ENCODE results near the gene PRKCA.
"Not testable (repeated sequence)": the region's sequence is repeated elsewhere in the genome, so short reads cannot be mapped to it uniquely, and the experiment has no call there.

PRKCA gene

DNA sequence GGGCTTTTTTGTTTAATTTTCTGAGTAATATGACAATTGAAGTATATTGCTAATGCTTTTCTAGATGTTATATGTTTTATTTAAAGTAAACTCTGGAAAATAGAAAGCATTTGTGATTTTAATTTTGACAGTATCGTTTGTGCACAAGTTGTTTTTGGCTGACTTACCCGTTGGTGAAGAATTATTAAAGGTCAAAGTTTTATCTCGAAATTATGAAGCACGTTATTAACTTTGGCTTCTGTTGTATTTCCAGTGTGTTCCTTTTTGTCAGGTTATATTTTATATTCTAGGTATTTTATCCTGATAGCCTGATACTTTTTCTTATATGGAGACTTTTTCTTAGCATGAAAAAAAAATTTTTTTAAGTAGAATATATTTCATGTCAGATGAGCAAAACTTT is 16.8 kb downstream of the PRKCA start:
- Mint-ChIP-seq H3K4me1 (ENCODE audit: low read depth in 2 of 2) (peaks cover 0 to 8% of the 10 kb centered on the region in 2 donors), H3K36me3 (ENCODE audit: insufficient read depth) (no peaks in the 10 kb centered on the region), H3K9me3 (peaks cover 0 to 3% of the 10 kb centered on the region in 2 donors), H3K27me3 (no peaks in the 10 kb centered on the region), H3K4me3 (no peak overlapping the region), H3K27ac (no peak overlapping the region)
- ATAC-seq (replicated peaks) (no peak), DNase-seq (no peak)

DNA sequence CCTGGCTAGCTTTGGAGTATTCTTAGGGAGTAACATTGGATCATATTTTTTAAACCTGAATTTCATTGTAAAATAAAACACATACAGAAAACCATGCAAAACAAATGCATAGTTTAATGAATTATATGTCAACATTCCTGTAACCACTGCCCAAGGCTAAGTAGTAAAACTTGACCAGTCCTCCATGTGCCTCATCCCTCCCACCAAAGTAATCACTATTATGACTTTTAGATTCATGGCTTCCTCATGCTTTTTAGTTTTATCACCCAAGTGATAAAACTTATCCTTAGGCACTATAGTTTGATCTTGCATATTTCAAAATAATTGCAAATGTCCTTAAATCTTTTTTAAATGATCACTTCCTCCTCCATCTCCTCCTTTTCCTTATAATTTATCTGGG is 20.4 kb downstream of the PRKCA start:
- ATAC-seq (replicated peaks), result no peak
- Mint-ChIP-seq H3K27ac (no peak overlapping the region), H3K4me3 (no peak overlapping the region), H3K27me3 (no peaks in the 10 kb centered on the region), H3K36me3 (ENCODE audit: insufficient read depth) (no peaks in the 10 kb centered on the region), H3K9me3 (peaks cover 0 to 3% of the 10 kb centered on the region in 2 donors), H3K4me1 (ENCODE audit: low read depth in 2 of 2) (no peaks in the 10 kb centered on the region)
- no peak for DNase-seq

DNA sequence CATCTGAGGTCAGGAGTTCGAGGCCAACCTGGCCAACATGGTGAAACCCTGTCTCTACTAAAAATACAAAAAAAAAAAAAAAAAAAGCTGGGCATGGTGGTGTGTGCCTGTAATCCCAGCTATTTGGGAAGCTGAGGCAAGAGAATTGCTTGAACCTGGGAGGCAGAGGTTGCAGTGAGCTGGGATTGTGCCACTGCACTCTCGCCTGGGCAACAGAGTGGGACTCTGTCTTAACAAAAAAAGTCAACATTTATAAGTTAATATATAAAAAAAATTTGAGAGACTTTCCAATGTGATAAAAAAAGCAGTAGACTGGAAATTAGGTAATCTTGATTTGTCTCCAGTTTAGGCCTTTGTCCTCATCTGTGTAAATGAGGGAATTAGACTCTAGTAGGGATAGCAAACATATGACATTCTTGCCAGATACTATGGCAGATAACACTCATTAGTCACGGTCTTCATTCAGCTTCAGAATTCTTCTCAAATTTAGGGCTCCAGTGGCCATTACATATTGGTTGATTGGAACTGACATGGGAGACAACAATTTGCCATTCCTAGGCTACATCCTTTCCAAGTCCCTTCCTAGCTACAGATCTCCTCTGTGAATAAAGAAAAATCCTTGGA is 22.1 kb downstream of the PRKCA start:
- H3K27ac Mint-ChIP-seq; H3K36me3 Mint-ChIP-seq (ENCODE audit: insufficient read depth); H3K4me3 Mint-ChIP-seq; H3K4me1 Mint-ChIP-seq (ENCODE audit: low read depth in 2 of 2); DNase-seq; H3K9me3 Mint-ChIP-seq; ATAC-seq (replicated peaks); H3K27me3 Mint-ChIP-seq: not testable (repeated sequence)

DNA sequence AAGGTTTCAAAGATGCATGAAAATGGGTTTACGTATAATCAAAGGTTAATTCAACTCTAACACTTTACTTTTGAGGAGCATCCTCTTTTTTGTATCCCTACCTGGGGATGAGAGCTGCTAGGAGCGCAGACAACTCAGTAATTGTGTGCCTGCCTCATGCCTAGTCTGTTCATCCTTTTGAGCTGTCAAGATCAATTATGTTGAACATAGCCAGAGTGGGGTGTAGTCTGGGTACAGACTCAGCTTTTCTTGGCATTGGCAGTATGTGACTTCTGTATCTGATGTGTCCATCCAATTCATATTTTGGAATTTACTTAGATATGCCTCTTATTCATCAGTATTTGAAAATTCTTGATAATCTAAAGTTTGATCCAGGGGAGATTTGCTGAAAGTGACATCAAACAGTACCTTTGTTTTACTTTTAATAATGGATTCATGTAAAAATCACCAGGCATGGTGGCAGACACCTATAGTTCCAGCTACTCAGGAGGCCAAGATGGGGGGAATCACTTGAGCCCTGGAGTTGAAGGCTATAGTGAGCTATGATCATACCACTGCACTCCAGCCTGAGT is 24.1 kb downstream of the PRKCA start:
- Mint-ChIP-seq H3K9me3 (peaks cover 0 to 3% of the 10 kb centered on the region in 2 donors), H3K27me3 (no peaks in the 10 kb centered on the region), H3K27ac (peak overlapping the region in 1 of 2 donors; percentile 27), H3K4me3 (no peak overlapping the region), H3K36me3 (ENCODE audit: insufficient read depth) (peaks cover 2% of the 10 kb centered on the region), H3K4me1 (ENCODE audit: low read depth in 2 of 2) (peaks cover 9 to 13% of the 10 kb centered on the region in 2 donors)
- no peak for DNase-seq
- ATAC-seq (replicated peaks), result no peak

DNA sequence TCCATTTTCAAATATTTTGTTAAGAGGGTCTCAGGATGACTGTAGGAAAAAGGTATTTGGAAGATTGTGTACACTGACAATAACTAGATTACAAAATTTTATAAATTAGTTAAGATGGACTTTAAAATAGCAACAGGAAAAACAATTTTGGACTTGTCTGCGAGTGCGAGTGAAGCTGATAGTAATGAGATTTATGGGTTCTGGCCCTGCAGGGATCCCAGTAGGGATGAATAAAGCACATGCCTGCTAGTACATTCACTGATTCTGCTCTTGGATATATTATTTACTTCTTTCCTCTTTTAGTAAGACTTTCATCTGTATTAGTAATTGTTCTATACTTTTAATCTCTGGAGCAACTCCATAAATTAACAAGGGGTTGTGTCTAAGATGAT is 28.2 kb downstream of the PRKCA start:
- Mint-ChIP-seq H3K4me1 (ENCODE audit: low read depth in 2 of 2) (peaks cover 9 to 23% of the 10 kb centered on the region in 2 donors), H3K4me3 (no peak overlapping the region), H3K9me3 (no peaks in the 10 kb centered on the region), H3K27me3 (no peaks in the 10 kb centered on the region), H3K27ac (peak overlapping the region; percentile 64 to 88), H3K36me3 (ENCODE audit: insufficient read depth) (peaks cover 2% of the 10 kb centered on the region)
- no peak for ATAC-seq (replicated peaks)
- DNase-seq, result no peak

DNA sequence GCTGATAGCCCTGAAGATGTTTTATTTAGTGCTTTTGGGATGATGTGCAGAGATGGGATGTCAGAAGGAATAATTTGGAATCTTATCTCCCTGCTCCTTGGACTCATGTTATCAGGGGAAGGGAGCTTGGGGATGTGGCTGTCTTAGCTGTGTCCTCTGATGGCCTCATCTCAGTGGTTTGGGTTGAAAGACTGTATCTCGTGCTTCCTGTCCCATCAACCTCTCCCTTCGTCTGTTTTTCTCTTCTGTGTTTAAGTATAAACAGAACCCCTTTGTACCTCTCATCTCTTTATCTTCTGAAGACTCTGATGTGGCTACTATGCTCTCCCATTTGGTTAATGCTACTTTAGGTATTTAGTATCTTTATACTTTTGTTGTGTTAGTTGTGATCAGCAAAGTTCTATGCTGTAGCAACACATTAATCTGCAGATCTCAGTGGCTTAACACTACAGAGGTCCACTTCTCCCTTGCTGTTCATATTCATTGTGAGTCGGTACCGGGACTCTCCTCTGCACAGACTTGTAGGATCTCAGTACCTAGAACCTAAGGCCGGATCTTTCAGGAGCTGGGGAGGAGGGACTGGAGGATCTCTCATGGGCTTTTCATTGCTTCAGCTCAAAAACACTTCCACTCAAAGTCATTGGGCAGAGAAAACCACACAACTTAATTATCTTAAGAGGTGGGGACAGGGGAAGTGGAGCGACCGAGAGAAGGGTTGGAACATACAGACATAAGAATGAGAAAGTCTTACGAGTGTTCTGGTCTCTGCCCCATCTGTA is 28.8 kb downstream of the PRKCA start:
- DNase-seq, result no peak
- ATAC-seq (replicated peaks), result peak; percentile 80
- Mint-ChIP-seq H3K4me3 (peak overlapping the region; percentile 39 to 50), H3K27ac (peak overlapping the region; percentile 64 to 88), H3K4me1 (ENCODE audit: low read depth in 2 of 2) (peaks cover 9 to 23% of the 10 kb centered on the region in 2 donors), H3K36me3 (ENCODE audit: insufficient read depth) (peaks cover 2% of the 10 kb centered on the region), H3K9me3 (no peaks in the 10 kb centered on the region), H3K27me3 (no peaks in the 10 kb centered on the region)

DNA sequence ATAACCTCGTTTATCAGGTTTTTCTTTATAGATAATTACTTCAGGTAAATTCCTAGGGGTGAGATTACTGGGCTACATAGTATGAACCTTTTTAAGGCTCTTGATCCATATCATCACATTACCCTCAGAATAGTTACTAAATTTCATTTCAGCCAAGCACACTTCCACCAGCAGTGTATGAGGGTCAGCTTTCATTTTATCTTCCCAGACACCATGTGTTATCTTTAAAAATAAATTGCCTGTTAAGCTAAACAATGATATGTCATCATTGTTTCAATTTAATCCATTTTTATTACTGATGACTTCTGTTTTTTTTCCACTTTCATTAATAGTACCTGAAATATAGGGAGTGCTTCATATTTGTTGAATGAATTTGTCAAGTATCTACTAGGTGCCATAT is 33.4 kb downstream of the PRKCA start:
- DNase-seq, result no peak
- peaks cover 15 to 17% of the 10 kb centered on the region in 2 donors for H3K4me1 Mint-ChIP-seq (ENCODE audit: low read depth in 2 of 2)
- no peak overlapping the region for H3K27ac Mint-ChIP-seq
- H3K9me3 Mint-ChIP-seq, result no peaks in the 10 kb centered on the region
- H3K27me3 Mint-ChIP-seq, result no peaks in the 10 kb centered on the region
- no peak for ATAC-seq (replicated peaks)
- no peak overlapping the region for H3K4me3 Mint-ChIP-seq
- H3K36me3 Mint-ChIP-seq (ENCODE audit: insufficient read depth), result no peaks in the 10 kb centered on the region

DNA sequence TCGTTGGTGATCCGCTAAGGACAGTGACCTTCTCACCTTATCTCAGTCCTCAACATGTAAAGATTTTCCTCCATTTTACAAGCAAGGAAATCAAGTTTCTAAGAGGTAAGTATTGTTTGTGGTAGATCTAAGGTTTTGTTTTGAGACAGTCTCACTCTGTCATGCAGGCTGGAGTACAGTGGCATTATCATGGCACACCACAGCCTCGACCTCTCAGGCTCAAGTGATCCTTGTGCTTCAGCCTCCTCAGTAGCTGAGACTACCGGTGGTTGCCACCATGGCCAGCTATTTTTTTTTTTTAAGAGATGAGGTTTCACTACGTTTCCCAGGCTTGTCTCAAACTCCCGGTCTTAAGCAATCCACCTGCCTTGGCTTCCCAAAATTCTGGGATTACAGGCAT is 34.9 kb downstream of the PRKCA start:
- no peaks in the 10 kb centered on the region for H3K9me3 Mint-ChIP-seq
- H3K36me3 Mint-ChIP-seq (ENCODE audit: insufficient read depth), result no peaks in the 10 kb centered on the region
- H3K4me1 Mint-ChIP-seq (ENCODE audit: low read depth in 2 of 2), result peaks cover 8% of the 10 kb centered on the region in 2 donors
- no peak for DNase-seq
- H3K4me3 Mint-ChIP-seq, result no peak overlapping the region
- no peaks in the 10 kb centered on the region for H3K27me3 Mint-ChIP-seq
- no peak for ATAC-seq (replicated peaks)
- H3K27ac Mint-ChIP-seq, result no peak overlapping the region

DNA sequence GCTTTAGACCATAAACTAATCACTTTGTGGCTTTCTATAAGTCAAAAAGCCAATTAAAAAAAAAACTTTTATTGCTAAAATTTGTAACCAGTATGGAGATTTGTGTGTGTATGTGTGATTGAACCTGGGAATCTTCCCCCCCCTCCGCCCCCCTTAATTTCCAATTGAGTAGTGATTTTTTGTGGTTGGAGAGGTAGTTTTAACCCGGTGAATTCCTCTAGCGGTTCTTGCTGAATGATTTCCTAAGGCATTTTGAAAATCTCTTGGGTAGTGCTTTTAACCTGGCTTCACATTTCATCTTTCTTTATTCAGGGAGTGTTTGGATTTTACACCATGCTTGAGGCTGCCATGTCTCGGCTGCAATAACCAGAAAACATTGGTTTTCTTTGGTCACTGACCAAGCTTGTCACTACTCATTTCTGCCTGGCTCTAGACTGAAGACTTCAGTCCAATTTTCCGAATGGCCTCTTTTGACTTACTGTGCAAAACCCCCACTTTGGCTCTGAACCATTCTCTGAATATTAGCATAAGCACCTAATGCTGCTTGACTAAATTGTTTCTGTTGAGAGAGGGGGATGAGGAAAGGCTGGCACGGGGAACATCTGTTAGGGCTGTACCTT is 35.6 kb downstream of the PRKCA start:
- Mint-ChIP-seq H3K27me3 (no peaks in the 10 kb centered on the region), H3K4me1 (ENCODE audit: low read depth in 2 of 2) (peaks cover 7 to 8% of the 10 kb centered on the region in 2 donors), H3K36me3 (ENCODE audit: insufficient read depth) (no peaks in the 10 kb centered on the region), H3K27ac (no peak overlapping the region), H3K9me3 (no peaks in the 10 kb centered on the region), H3K4me3 (no peak overlapping the region)
- ATAC-seq (replicated peaks), result no peak
- no peak for DNase-seq

DNA sequence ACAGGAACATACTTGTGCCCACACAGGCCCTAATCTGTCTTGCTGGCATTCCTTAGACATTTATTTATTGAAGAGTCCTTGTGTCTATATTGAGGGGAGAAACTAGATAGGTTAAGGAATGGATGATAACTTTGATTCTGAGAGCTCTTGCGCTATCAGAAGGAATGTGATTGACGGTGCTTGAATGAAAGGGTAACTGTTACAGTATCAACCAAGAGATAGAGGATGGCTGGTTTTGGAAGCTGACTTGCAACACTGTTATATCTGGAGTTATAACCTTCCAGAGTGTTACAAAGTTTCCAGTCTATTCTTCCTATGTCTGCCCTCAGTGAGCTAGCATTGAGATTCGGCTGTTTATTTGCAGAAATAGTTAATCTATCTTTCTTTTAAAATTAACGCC is 36.5 kb downstream of the PRKCA start:
- H3K4me1 Mint-ChIP-seq (ENCODE audit: low read depth in 2 of 2), result peaks cover 7 to 8% of the 10 kb centered on the region in 2 donors
- H3K27ac Mint-ChIP-seq, result no peak overlapping the region
- no peaks in the 10 kb centered on the region for H3K27me3 Mint-ChIP-seq
- H3K4me3 Mint-ChIP-seq, result no peak overlapping the region
- ATAC-seq (replicated peaks) (no peak), DNase-seq (no peak)
- H3K36me3 Mint-ChIP-seq (ENCODE audit: insufficient read depth), result no peaks in the 10 kb centered on the region
- no peaks in the 10 kb centered on the region for H3K9me3 Mint-ChIP-seq

DNA sequence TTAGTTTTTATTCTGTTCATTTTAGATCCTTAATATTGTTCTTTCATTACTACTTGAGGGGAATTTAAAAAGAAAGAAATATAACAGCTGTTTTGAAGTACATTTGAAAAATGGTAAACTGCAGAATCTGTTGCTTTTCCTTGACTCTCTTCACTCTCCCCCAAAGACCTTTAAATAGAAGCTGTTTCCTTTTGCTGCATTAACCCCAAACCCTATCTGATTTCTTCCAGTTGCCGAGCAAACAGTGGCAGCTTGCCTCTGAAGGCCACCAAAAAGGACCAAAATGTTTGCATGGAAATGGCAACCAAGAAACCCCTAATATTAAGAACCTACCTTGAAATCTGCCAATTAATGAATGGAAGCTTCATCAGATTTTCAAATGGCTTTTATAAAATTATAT is 37.1 kb downstream of the PRKCA start:
- H3K27ac Mint-ChIP-seq, result no peak overlapping the region
- DNase-seq, result no peak
- H3K9me3 Mint-ChIP-seq, result no peaks in the 10 kb centered on the region
- no peak for ATAC-seq (replicated peaks)
- H3K27me3 Mint-ChIP-seq, result no peaks in the 10 kb centered on the region
- H3K36me3 Mint-ChIP-seq (ENCODE audit: insufficient read depth), result no peaks in the 10 kb centered on the region
- H3K4me1 Mint-ChIP-seq (ENCODE audit: low read depth in 2 of 2), result peaks cover 2 to 8% of the 10 kb centered on the region in 2 donors
- H3K4me3 Mint-ChIP-seq, result no peak overlapping the region

DNA sequence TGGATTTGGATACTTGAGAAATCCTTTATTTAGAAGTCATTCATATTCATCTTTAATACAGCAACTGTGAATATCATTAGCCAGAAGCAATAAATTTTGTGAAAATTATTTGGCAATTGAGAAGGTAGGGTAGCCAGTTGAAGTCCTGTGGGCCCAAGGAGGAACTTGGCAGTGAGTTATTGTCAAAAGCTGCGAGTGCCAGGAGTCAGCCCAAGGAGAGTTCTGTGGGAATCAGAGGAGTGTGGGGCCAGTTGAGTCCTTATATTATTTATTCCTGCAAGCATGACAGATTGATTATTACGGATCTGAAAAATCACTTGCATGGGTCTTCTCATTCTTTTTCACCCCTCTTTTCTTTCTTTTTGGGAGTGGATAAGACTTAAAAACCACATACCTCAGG is 38.3 kb downstream of the PRKCA start:
- ATAC-seq (replicated peaks), result no peak
- peak overlapping the region in 1 of 2 donors; percentile 8 for H3K27ac Mint-ChIP-seq

DNA sequence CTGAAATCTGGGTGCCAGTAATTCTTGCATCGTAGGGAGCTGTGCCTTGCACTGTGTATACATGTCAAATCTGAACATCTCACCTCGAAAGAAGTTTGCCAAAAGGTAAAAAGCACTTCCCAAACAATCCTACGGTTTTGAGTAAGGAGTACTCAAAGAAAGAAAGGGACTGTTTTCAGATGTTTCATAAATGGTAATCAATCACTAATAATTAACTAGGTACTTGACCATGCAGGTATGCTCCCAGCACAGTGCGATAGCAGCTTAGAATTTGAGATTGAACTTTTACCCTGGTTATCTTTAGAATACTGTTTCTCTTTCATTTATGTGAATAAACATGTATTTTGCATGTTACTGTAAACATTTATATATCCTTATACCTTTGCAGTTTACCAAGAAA is 39.0 kb downstream of the PRKCA start:
- no peak for DNase-seq
- Mint-ChIP-seq H3K36me3 (ENCODE audit: insufficient read depth) (no peaks in the 10 kb centered on the region), H3K27me3 (no peaks in the 10 kb centered on the region), H3K9me3 (no peaks in the 10 kb centered on the region), H3K27ac (no peak overlapping the region), H3K4me3 (no peak overlapping the region), H3K4me1 (ENCODE audit: low read depth in 2 of 2) (peaks cover 0 to 8% of the 10 kb centered on the region in 2 donors)
- ATAC-seq (replicated peaks), result no peak

More for the DNA sequence above, 38.3 kb downstream of the PRKCA start:
- no peaks in the 10 kb centered on the region for H3K36me3 Mint-ChIP-seq (ENCODE audit: insufficient read depth)
- peaks cover 0 to 8% of the 10 kb centered on the region in 2 donors for H3K4me1 Mint-ChIP-seq (ENCODE audit: low read depth in 2 of 2)
- H3K9me3 Mint-ChIP-seq, result no peaks in the 10 kb centered on the region
- H3K4me3 Mint-ChIP-seq, result no peak overlapping the region
- DNase-seq, result no peak
- H3K27me3 Mint-ChIP-seq, result no peaks in the 10 kb centered on the region

All from effector memory CD8-positive, alpha-beta T cell (primary cell).